UCSD-AML1 (cell line): ENCODE data around the gene GP1BB.
A peak's percentile ranks its signal among the peaks of the same experiment; 100 is the strongest.

ENCODE experiments used
- DNase-seq: peaks from one replicate; lab custom pipeline; 2025; ENCODE audit not compliant: unreplicated experiment; lab: John Stamatoyannopoulos, UW

Gene GP1BB

GRCh38 chr22:19764636-19765476 lies 41.5 kb downstream of the GP1BB start:
- no peak for DNase-seq

- DNase-seq: peak; percentile 58
Observed at GRCh38 chr22:19765477-19766239, 42.3 kb downstream of the GP1BB start.

- DNase-seq: no peak
Observed at GRCh38 chr22:19766240-19766510, 42.8 kb downstream of the GP1BB start.

- DNase-seq: peak; percentile 89
Observed at GRCh38 chr22:19766511-19767426, 43.4 kb downstream of the GP1BB start.

- DNase-seq: no peak
Observed at GRCh38 chr22:19767427-19768341, 44.3 kb downstream of the GP1BB start.

- DNase-seq: no peak
Observed at GRCh38 chr22:19769393-19769715, 46.0 kb downstream of the GP1BB start.

- DNase-seq: no peak
Observed at GRCh38 chr22:19770349-19771220, 47.2 kb downstream of the GP1BB start.

GRCh38 chr22:19772422-19772672 lies 49.0 kb downstream of the GP1BB start:
- no peak for DNase-seq

GRCh38 chr22:19772673-19773469 lies 49.5 kb downstream of the GP1BB start:
- DNase-seq: peak; percentile 82

GRCh38 chr22:19773470-19774040 lies 50.2 kb downstream of the GP1BB start:
- no peak for DNase-seq
